NCI-H1417 treated with DMSO at 0.1 percent for 48 hours (cell line): ENCODE measurements around the gene EVX1.

Experiments used
- DNase-seq: peaks from one replicate; lab custom pipeline; 2025; lab: John Stamatoyannopoulos, UW

Gene EVX1

DNA sequence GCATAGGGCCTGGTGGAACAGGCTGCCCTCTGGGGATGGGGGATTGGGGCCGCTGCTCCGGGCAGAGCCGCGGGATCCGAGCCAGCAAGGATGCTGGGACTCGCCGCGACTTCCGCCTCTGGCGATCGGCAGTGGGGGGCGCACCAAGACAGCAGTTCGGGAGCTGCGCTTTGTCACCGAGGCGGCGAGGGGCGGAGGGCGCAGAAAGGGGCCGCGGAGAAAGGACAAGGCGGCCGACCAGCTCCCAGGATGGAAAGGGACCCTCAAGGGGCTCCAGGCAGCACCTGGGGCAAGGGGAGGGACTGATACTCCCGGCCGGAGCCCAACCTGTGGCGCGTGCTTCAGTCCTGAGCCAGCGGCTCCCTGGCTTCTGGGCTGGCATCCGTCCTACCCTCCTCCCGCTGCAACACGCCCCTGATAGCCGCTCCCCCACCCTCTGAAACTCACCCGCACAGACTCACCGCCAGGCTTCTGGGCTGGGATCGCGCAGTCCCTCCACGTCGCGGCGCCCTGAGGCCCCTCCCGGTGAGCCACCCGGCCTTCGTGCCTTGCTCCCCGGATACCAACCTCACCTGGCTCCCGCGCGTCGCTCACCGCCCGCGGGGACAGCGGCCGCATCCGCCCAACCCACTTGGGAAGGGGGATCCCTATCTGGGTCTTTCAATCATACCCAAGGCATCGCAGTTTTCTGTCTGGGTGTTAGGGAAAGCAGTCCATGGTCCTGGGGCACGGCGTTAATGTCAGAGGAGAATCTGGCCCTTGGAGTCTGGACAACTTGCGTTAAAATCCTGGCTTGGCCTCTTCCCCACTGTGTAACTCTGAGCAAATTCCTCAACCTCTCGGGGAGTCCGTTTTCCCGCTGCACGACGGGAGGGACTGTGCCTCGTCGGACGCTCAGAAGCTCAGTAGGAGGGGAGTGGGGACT is 7.0 kb upstream of the EVX1 start:
- no peak for DNase-seq

DNA sequence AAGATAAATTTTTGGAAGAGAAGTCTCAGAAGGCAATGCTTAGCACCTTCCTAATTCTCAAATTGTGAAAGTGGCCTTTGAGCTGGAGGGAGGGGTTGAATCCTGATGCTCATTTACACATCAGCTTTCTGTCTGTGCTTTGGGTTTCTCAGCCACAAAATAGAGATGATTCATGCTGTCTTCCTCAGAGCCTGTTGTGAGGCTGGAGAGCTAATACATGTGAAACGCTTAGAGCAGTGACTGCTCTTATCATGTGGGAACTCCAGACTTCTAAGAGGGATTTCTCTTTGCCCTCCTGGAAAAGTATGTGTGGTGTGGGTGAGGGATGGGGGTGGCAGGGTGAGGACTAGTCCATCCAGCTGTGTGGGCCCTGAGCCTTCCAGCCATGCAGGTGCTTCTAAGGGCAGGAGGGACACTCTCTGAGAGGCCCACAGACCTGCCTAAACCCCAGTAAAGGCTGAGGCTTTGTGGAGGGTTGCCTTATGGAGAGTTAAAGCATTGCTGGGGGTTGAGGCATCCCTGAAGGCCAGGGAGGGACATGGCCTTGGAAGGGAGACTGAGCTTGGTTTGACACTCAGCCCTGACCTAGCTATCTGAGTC is 4.8 kb upstream of the EVX1 start:
- DNase-seq, result no peak

- no peak for DNase-seq
These were observed 3.6 kb upstream of the EVX1 start for GRCh38 chr7:27238979-27239386.

GRCh38 chr7:27239387-27240014 is 3.1 kb upstream of the EVX1 start:
- no peak for DNase-seq

GRCh38 chr7:27240015-27240731 is 2.4 kb upstream of the EVX1 start:
- no peak for DNase-seq

- no peak for DNase-seq
These were observed 1.2 kb upstream of the EVX1 start for GRCh38 chr7:27241189-27242056.

- no peak for DNase-seq
These were observed 448 bp upstream of the EVX1 start for GRCh38 chr7:27242154-27242553.

DNA sequence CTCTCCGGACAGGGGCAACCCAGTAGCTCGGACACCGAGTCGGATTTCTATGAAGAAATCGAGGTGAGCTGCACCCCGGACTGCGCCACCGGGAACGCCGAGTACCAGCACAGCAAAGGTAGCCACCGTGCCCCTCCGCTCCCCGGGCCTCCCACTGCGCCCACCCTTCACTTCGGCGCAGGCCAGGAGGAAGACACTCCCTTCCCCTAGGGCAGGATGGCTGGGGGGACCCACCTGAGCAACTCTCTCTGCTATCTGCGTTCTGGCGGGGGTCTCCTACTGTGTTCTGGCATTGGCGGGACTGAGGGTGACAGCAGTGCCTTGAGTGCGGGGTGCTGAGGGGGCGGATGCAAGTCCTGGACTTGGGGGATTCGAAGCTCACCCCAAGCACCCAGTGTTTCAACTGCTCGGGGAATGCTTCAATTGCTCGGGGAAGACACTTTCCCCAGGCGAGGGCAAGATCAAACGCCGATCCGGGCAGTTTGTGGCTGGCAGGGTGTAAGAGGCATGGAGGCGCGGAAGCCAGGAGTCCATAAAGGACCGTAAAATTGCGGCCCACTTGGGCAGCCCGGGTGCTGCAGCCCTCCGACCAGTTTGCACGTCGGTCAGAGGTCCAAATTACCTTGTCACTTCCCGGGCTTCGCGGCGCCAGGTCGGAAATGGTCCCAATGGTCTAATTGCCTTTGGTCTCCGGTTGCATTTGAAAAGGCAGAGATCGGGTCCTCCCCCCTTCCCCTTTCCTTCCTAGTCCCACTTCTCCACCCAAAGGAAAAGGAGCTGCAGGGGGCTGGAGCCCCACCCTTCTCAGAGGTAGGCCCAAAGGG is 950 bp downstream of the EVX1 start:
- DNase-seq, result no peak

GRCh38 chr7:27244488-27245123 is 2.0 kb downstream of the EVX1 start:
- no peak for DNase-seq

- DNase-seq, result no peak
These were observed 2.7 kb downstream of the EVX1 start for GRCh38 chr7:27245124-27245797.

GRCh38 chr7:27245798-27246691 is 3.4 kb downstream of the EVX1 start:
- no peak for DNase-seq

- no peak for DNase-seq
These were observed 4.4 kb downstream of the EVX1 start for GRCh38 chr7:27247000-27247399.

DNA sequence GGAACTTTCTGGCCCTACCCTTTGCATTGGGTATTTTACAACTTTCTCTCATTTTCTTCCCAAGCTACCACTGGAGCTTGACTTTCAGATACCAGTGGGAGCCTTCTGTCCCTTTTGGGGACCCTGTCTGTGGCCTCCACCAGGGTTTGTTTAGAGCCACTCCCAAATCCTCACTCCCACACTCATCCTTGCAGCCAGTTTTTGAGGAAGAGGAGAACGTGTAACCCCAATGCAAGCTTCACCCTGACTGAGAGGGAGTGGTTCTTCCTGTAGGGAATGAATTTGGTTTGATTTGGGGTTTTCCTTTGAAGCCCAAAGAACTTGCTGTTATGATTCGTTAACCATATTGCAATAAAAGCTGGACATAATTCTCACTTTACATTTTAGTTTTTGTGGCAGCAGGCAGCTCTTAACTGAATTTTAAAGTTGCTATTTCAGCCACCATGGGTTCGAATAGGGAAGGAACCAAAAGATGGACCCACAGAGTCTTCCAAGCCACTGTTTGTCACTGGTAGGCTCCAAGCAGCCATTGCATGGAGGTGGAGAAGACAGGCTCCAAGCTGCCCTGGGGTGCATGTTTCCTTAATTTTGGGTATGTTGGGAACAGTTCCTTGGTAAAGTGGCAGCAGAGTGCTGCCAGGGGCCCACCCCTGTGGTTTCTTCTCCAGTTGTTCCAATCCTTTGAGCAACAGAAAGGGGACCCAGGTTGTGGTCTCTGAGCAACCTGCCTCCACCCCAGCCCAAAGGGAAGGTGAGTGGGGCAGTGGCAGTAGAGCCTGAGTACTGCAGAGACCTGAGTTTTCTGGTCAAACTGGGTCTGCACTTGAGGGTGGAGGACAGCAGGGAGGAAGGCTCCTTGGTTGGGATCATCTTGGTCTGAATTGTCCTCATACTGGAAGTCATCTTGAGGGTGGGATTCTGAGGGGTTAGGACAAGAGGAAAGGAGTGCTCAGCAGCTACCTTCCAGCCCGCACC is 5.1 kb downstream of the EVX1 start:
- no peak for DNase-seq

- no peak for DNase-seq
These were observed 5.8 kb downstream of the EVX1 start for GRCh38 chr7:27248427-27248806.

GRCh38 chr7:27248911-27249723 is 6.5 kb downstream of the EVX1 start:
- DNase-seq, result no peak
